HepG2 (cell line): ENCODE data around the gene HS3ST5. TPM values are rescaled to one million over a fixed set of nuclear protein-coding genes. Genes with fewer than 3 reads are reported as not detected.

Experiments used
- ATAC-seq: fragments of 200-7000 bp; cut with Tn5 transposase; 3 replicates; pipeline ENCODE4 v1.9.1; 2020; ENCODE audit warnings: mild to moderate bottlenecking, moderate library complexity
- BruUV-seq: library from RNA; stranded (reverse); fragments of 400-500 nt; replicated peaks from 2 replicates; lab custom pipeline; 2021; lab: Mats Ljungman, UMichigan
- CTCF ChIA-PET: fragments of 300-600 bp; formaldehyde crosslinking; extraction: SDS; loops from one replicate; lab custom pipeline; 2021; ENCODE audit warnings: low total read pairs, inconsistent platforms, low intra/inter-chr PET ratio; lab: Yijun Ruan, JAX
- POLR2A ChIA-PET: fragments of 350-600 bp; sonication (Branson Sonifier 250); formaldehyde crosslinking; loops from one replicate; lab custom pipeline; 2020; ENCODE audit warnings: antibody characterized with exemption, inconsistent platforms; lab: Yijun Ruan, JAX
- DNase-seq: peaks from one replicate; pipeline ENCODE4 v3.0.0-alpha.2; 2015; ENCODE audit warnings: low spot score
- FAIRE-seq: peaks from 3 replicates; lab custom pipeline; 2011; peaks lifted over from hg19 to GRCh38; lab: Jason Lieb, UNC
- H2AFZ ChIP-seq: one replicate; pipeline ENCODE4 v1.6.1; 2011; ENCODE audit warnings: low read length, inconsistent platforms
- H3K27ac ChIP-seq: fragments of 300-600 bp; 3 replicates; pipeline ENCODE4 v1.8.0; 2011; ENCODE audit warnings: mixed run types, mild to moderate bottlenecking, mixed read lengths, low read length, inconsistent platforms; ENCODE audit not compliant: insufficient read depth; ENCODE audit errors: extremely low read length
- H3K27me3 ChIP-seq, 2 experiments: fragments of 200-600 bp in 1 of 2; 2 replicates in 1 of 2; 3 replicates in 1 of 2; pipeline versions ENCODE4 v1.6.0 to v1.8.0; 2011; ENCODE audit warnings: low read length in 2 of 2, mild to moderate bottlenecking in 2 of 2, moderate library complexity in 2 of 2, inconsistent platforms in 1 of 2; ENCODE audit not compliant: insufficient read depth in 2 of 2, control insufficient read depth in 1 of 2
- H3K36me3 ChIP-seq, 2 experiments: fragments of 200-600 bp in 1 of 2; replicated peaks in 1 of 2; 2 replicates in 1 of 2; 3 replicates in 1 of 2; pipeline versions ENCODE4 v1.5.1 to v1.8.0; 2011; ENCODE audit warnings: low read length in 2 of 2, inconsistent platforms in 1 of 2; ENCODE audit not compliant: insufficient read depth in 2 of 2, control insufficient read depth in 1 of 2
- H3K4me1 ChIP-seq: 2 replicates; pipeline ENCODE4 v1.5.1; 2012; ENCODE audit warnings: low read length, inconsistent platforms; ENCODE audit not compliant: insufficient read depth
- H3K4me2 ChIP-seq: 2 replicates; pipeline ENCODE4 v1.6.0; 2011; ENCODE audit warnings: low read depth, low read length, inconsistent platforms
- H3K4me3 ChIP-seq, 3 experiments: fragments of 200-600 bp in 1 of 3; sonication (generic), shearing (Covaris generic) in 1 of 3; replicated peaks in 1 of 3; 2 replicates each; pipeline ENCODE4 v1.5.1; 2011 to 2016; ENCODE audit warnings: low read length in 3 of 3, inconsistent platforms in 2 of 3, low read depth in 2 of 3, mild to moderate bottlenecking in 2 of 3, control low read depth in 1 of 3, mixed read lengths in 1 of 3; ENCODE audit not compliant: insufficient read depth in 1 of 3
- H3K79me2 ChIP-seq: one replicate; pipeline ENCODE4 v1.6.1; 2011; ENCODE audit warnings: low read length, inconsistent platforms; ENCODE audit not compliant: insufficient read depth
- H3K9ac ChIP-seq: 2 replicates; pipeline ENCODE4 v1.6.0; 2011; ENCODE audit warnings: mild to moderate bottlenecking, low read depth, low read length, inconsistent platforms; ENCODE audit not compliant: insufficient read depth
- H3K9me3 ChIP-seq: 2 replicates; pipeline ENCODE4 v1.5.1; 2012; ENCODE audit warnings: mild to moderate bottlenecking, low read length
- H4K20me1 ChIP-seq: 2 replicates; pipeline ENCODE4 v1.6.0; 2011; ENCODE audit warnings: inconsistent platforms, mild to moderate bottlenecking, low read length, moderate library complexity; ENCODE audit not compliant: insufficient read depth
- GATAD1 ChIP-seq: IDR thresholded peaks from 2 replicates; pipeline ENCODE4 v1.6.1; 2016; ENCODE audit warnings: missing genetic modification reagents, missing compliant biosample characterization
- IKZF1 ChIP-seq: fragments of 450-650 bp; IDR thresholded peaks from 2 replicates; pipeline ENCODE4 v1.7.1; 2016
- IKZF5 ChIP-seq: IDR thresholded peaks from 2 replicates; pipeline ENCODE4 v1.6.1; 2018; ENCODE audit warnings: missing genetic modification reagents, mild to moderate bottlenecking, missing compliant biosample characterization
- MTA3 ChIP-seq: sonication (generic); formaldehyde crosslinking; IDR thresholded peaks from 2 replicates; pipeline ENCODE4 v1.4.0; 2020; ENCODE audit warnings: missing genetic modification reagents
- SIN3A ChIP-seq: IDR thresholded peaks from 2 replicates; pipeline ENCODE4 v1.6.1; 2011; ENCODE audit warnings: low read depth, mild to moderate bottlenecking, control low read depth, low read length, borderline replicate concordance
- TIGD3 ChIP-seq: sonication (generic); formaldehyde crosslinking; IDR thresholded peaks from 2 replicates; pipeline ENCODE4 v1.5.1; 2020; ENCODE audit warnings: mild to moderate bottlenecking, missing genetic modification reagents, borderline replicate concordance
- TOPORS ChIP-seq: sonication (generic); formaldehyde crosslinking; IDR thresholded peaks from 2 replicates; pipeline ENCODE4 v1.8.0; 2023; ENCODE audit warnings: mild to moderate bottlenecking, missing genetic modification reagents
- WGBS: methylation state at CpG from one replicate; pipeline ENCODE4 v1.1.6; 2017; ENCODE audit warnings: low lambda C conversion rate; 5-methylcytosine and 5-hydroxymethylcytosine counted together
- in situ Hi-C: cut with HindIII; loops from 2 replicates; pipeline ENCODE4 v1.10.0; 2017; ENCODE audit warnings: low pct_unique_long_range_greater_than_20kb; ENCODE audit not compliant: extremely low pct_ligation_motif_present
- intact Hi-C: fragments of 100-400 bp; cut with micrococcal nuclease; formaldehyde crosslinking; loops from one replicate; pipeline ENCODE4 v1.10.0; 2022; ENCODE audit not compliant: unreplicated experiment
- polyA plus RNA-seq, 8 experiments: library from polyadenylated mRNA; depleted of rRNA in 3 of 8; stranded (reverse) in 7 of 8; unstranded in 1 of 8; fragments of >200 nt; fragmentation: Illumina TruSeq in 4 of 8; extraction: Trizol in 4 of 8; gene quantifications; 2 replicates each; pipeline versions ENCODE4 v1.2.1 to v1.2.3, GENCODE V29; 2011 to 2016; ENCODE audit warnings: low read depth in 4 of 8, missing spikeins in 1 of 8, mixed read lengths in 1 of 8; ENCODE audit not compliant: insufficient read depth in 1 of 8
- total RNA-seq, 5 experiments: library from RNA; depleted of rRNA; stranded (reverse); fragments of >200 nt; fragmentation: Illumina TruSeq; extraction: Trizol; gene quantifications; 2 replicates each; pipeline ENCODE4 v1.2.3, GENCODE V29; 2016; ENCODE audit warnings: low read depth in 1 of 5

HS3ST5 gene
- total and polyA plus RNA-seq, 2 of the 13 experiments (the other 11 are each of a cell fraction or from before 2014, with no cell fraction given) = 1.1 to 1.6 TPM

- TF ChIP-seq IKZF5 (CRISPR knock-in tag) = no peak
- no peak for TF ChIP-seq IKZF1
- TF ChIP-seq GATAD1 (CRISPR knock-in tag) = no peak
Observed at GRCh38 chr6:114194362-114195026, 148.3 kb downstream of the HS3ST5 start (continued).

GRCh38 chr6:114187563-114187962, 155.3 kb downstream of the HS3ST5 start:
- H2AFZ ChIP-seq = no peak overlapping the region
- 83% methylated on average over 4 of the region's 4 CpGs for WGBS
- no peak overlapping the region for H3K4me2 ChIP-seq
- in situ Hi-C loops (no loop called here), intact Hi-C loops (no loop called here)
- H3K27me3 ChIP-seq = no peaks in the 10 kb centered on the region
- POLR2A ChIA-PET = no interaction called here
- TF ChIP-seq TIGD3 (CRISPR knock-in tag) (no peak), MTA3 (no peak), TOPORS (CRISPR knock-in tag) (no peak), SIN3A (no peak)
- CTCF ChIA-PET = no interaction called here
- no peaks in the 10 kb centered on the region for H4K20me1 ChIP-seq
- no TSS peak for BruUV-seq
- H3K9me3 ChIP-seq = no peaks in the 10 kb centered on the region
- ATAC-seq (no peak), DNase-seq (no peak), FAIRE-seq (no peak)
- H3K4me3 ChIP-seq = no peak overlapping the region
- H3K36me3 ChIP-seq = no peaks in the 10 kb centered on the region; a peak in 2 of 5 replicates
- no peaks in the 10 kb centered on the region for H3K79me2 ChIP-seq
- no peak overlapping the region for H3K27ac ChIP-seq
- no peak overlapping the region for H3K9ac ChIP-seq
- no peaks in the 10 kb centered on the region for H3K4me1 ChIP-seq
